Ovary (tissue), 9 donors: ENCODE measurements around the gene HEATR5A. TPM values are rescaled to one million over a fixed set of nuclear protein-coding genes. Genes with fewer than 3 reads are reported as not detected.

Source experiments
- DNase-seq, 5 donors: peaks; one replicate each; pipeline ENCODE4 v3.0.0-alpha.2; 2019 to 2020
- H3K27ac ChIP-seq, 2 donors: fragments of 200-600 bp; one replicate each; pipeline versions ENCODE4 v1.5.1 to v1.8.0; 2019 to 2022
- H3K27me3 ChIP-seq: fragments of 200-600 bp; one replicate; pipeline ENCODE4 v1.8.0; 2022
- H3K36me3 ChIP-seq: fragments of 200-600 bp; sonication (generic); one replicate; pipeline ENCODE4 v1.5.1; 2019
- H3K4me1 ChIP-seq: one replicate; pipeline ENCODE4 v1.8.1; 2013; ENCODE audit warnings: mild to moderate bottlenecking, moderate library complexity; ENCODE audit not compliant: insufficient read depth
- H3K4me3 ChIP-seq: fragments of 200-600 bp; sonication (generic); one replicate; pipeline ENCODE4 v1.5.1; 2017
- H3K9me3 ChIP-seq, 2 donors: fragments of 200-600 bp in 1 of 2; sonication (generic) in 1 of 2; one replicate each; pipeline versions ENCODE4 v1.5.1 to v1.8.1; 2013 to 2019; ENCODE audit warnings: mild to moderate bottlenecking in 1 of 2, moderate library complexity in 1 of 2
- EP300 ChIP-seq: sonication (generic); formaldehyde crosslinking; IDR thresholded peaks from one replicate; pipeline ENCODE4 v1.6.1; 2017; ENCODE audit warnings: antibody characterized with exemption
- POLR2A ChIP-seq: fragments of 450-650 bp; IDR thresholded peaks from one replicate; pipeline ENCODE4 v1.6.1; 2017; ENCODE audit warnings: antibody characterized with exemption, mild to moderate bottlenecking, moderate library complexity
- WGBS, 3 donors: extraction: QIAGEN DNeasy Blood & Tissue Kit in 1 of 3; methylation state at CpG; one replicate each; pipeline versions ENCODE4 v1.1.5 to v1.1.7; 2013 to 2017; 5-methylcytosine and 5-hydroxymethylcytosine counted together
- intact Hi-C, 4 donors: fragments of 100-400 bp; cut with DNase I; formaldehyde crosslinking; loops; one replicate each; pipeline versions ENCODE4 v1.11.0 to v1.15.1; 2022 to 2023
- polyA plus RNA-seq, 2 donors: library from polyadenylated mRNA; stranded (reverse); fragments of 200-250 nt in 1 of 2; fragments of 350-450 nt in 1 of 2; fragmentation: Illumina TruSeq in 1 of 2; extraction: RNeasy Lipid Tissue Mini Kit (QIAGEN cat#74804) in 1 of 2; gene quantifications; one replicate each; pipeline ENCODE4 v1.2.3, GENCODE V29; 2013 to 2014
- total RNA-seq, 7 donors: library from RNA; depleted of rRNA in 2 of 7; stranded (reverse); fragments of >200 nt in 2 of 7; fragmentation: NEBNext Ultra II Directional in 3 of 7; extraction: Animal tissue kit (Norgen Biotek cat#: 25700) in 3 of 7; gene quantifications; one replicate each; pipeline versions ENCODE4 v1.1.0 to v1.2.4, GENCODE V29; 2016 to 2023
- TF ChIP-seq, protein P1 (sequence below), 3 donors: fragments of 450-650 bp in 2 of 3; fragments of 200-600 bp in 1 of 3; IDR thresholded peaks; one replicate each; pipeline versions ENCODE4 v1.5.1 to v1.8.0; 2016 to 2022; ENCODE audit warnings: antibody characterized with exemption in 3 of 3, mild to moderate bottlenecking in 1 of 3
- donor health status: DM: no; HTN: no; CAD: no; lungs with moderate emphysema.
- donor health status: DM: no; HTN: no; CAD: no.
- donor health status: Bipolar disorder and iron deficiency.
- donor health status: DM: yes; HTN: yes; CAD: no.
- donor health status: DM: no; HTN: no; CAD: no.
- donor health status: DM: yes; HTN: yes; CAD: no.

The HEATR5A gene
- total and polyA plus RNA-seq, 9 donors: 6.2 to 32.9 (median 22.4) TPM

DNA sequence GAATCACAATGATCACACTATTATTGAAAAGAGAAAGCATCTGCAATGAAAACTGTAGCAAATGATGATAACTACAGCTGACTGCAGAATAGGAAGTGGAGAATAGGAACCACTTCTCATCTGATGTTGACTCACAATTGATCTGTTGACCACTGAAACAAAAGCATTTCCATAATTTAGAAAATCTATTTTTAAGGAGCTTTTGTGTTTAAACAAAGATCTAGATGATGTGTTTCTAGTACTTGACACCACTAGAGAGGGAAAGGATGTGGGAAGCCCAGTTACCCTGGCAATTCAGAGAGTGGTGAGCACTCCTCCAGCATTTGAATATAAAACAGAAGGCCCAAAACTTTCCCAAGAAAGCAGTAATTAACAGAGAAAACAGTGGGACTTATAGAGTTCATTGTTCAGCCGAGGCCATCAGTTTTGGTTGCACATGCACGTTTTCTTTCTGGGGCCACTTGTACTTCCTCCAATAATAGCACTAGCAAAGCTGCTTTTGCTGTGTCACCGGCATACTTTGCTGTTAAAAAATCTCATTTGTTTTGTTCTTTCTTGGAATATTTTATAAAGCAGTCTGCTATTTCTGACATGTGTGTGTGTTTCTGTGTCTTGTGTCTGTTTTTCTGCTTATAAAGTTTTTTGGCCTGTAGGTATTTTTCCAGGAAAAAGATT lies 136.6 kb downstream of the HEATR5A start:
- DNase-seq: no peak
- TF ChIP-seq EP300 (no peak), POLR2A (no peak)
- TF ChIP-seq, protein P1, sequence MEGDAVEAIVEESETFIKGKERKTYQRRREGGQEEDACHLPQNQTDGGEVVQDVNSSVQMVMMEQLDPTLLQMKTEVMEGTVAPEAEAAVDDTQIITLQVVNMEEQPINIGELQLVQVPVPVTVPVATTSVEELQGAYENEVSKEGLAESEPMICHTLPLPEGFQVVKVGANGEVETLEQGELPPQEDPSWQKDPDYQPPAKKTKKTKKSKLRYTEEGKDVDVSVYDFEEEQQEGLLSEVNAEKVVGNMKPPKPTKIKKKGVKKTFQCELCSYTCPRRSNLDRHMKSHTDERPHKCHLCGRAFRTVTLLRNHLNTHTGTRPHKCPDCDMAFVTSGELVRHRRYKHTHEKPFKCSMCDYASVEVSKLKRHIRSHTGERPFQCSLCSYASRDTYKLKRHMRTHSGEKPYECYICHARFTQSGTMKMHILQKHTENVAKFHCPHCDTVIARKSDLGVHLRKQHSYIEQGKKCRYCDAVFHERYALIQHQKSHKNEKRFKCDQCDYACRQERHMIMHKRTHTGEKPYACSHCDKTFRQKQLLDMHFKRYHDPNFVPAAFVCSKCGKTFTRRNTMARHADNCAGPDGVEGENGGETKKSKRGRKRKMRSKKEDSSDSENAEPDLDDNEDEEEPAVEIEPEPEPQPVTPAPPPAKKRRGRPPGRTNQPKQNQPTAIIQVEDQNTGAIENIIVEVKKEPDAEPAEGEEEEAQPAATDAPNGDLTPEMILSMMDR (IDR thresholded peaks at IDR 0.05): no peak
- intact Hi-C loops: no loop called here
- Histone ChIP-seq H3K4me3 (no peak overlapping the region), H3K4me1 (no peaks in the 10 kb centered on the region), H3K27ac (no peak overlapping the region), H3K36me3 (no peaks in the 10 kb centered on the region), H3K9me3 (no peaks in the 10 kb centered on the region), H3K27me3 (no peaks in the 10 kb centered on the region)
- WGBS, 3 donors: 25 to 46% (median 27%) methylated on average over 3 of the region's 3 CpGs

DNA sequence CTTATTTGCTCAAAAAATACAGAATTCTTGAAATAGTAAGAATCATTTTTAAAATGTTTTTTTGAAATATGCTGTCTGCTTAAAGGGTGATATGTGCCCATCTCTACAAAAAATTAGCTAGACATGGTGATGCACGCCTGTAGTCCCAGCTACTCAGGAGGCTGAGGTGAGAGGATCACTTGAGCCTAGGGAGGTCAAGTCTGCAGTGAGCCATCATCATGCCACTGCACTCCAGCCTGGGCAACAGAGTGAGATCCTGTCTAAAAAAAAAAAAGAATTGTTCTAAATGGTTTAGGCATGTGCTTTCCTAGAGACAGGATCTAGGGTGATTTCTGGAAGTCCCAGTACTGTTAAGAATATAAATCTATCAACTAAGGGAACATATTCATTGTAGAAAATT lies 137.2 kb downstream of the HEATR5A start:
- Histone ChIP-seq H3K27me3 (no peaks in the 10 kb centered on the region), H3K4me1 (no peaks in the 10 kb centered on the region), H3K27ac (no peak overlapping the region), H3K36me3 (no peaks in the 10 kb centered on the region), H3K9me3 (no peaks in the 10 kb centered on the region), H3K4me3 (no peak overlapping the region)
- WGBS, 3 donors: 94 to 97% (median 96%) methylated on average over 1 of the region's 1 CpG
- TF ChIP-seq POLR2A (no peak), EP300 (no peak)
- TF ChIP-seq, protein P1 (IDR thresholded peaks at IDR 0.05): no peak
- no peak for DNase-seq
- intact Hi-C loops: no loop called here

DNA sequence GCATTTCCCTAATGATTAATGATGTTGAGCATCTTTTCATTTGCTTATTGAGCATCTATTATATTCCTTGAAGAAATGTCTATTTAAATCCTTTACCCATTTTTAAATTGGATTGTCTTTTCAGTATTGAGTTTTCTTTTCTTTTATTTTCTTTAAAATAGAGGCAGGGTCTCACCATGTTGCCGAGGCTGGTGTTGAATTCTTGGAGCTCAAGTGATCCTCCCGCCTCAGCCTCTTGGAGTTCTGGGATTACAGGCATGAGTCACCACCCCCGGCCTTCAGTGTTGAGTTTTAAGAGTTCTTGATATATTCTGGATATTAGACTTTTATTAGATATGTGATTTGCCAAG lies 139.5 kb downstream of the HEATR5A start:
- WGBS, 3 donors: 90 to 93% (median 91%) methylated on average over 3 of the region's 3 CpGs
- Histone ChIP-seq H3K27me3 (no peaks in the 10 kb centered on the region), H3K4me3 (no peak overlapping the region), H3K4me1 (no peaks in the 10 kb centered on the region), H3K36me3 (no peaks in the 10 kb centered on the region), H3K27ac (no peak overlapping the region), H3K9me3 (no peaks in the 10 kb centered on the region)
- intact Hi-C loops: no loop called here
- TF ChIP-seq, protein P1 (IDR thresholded peaks at IDR 0.05): no peak
- no peak for TF ChIP-seq POLR2A
- no peak for TF ChIP-seq EP300
- DNase-seq: no peak

DNA sequence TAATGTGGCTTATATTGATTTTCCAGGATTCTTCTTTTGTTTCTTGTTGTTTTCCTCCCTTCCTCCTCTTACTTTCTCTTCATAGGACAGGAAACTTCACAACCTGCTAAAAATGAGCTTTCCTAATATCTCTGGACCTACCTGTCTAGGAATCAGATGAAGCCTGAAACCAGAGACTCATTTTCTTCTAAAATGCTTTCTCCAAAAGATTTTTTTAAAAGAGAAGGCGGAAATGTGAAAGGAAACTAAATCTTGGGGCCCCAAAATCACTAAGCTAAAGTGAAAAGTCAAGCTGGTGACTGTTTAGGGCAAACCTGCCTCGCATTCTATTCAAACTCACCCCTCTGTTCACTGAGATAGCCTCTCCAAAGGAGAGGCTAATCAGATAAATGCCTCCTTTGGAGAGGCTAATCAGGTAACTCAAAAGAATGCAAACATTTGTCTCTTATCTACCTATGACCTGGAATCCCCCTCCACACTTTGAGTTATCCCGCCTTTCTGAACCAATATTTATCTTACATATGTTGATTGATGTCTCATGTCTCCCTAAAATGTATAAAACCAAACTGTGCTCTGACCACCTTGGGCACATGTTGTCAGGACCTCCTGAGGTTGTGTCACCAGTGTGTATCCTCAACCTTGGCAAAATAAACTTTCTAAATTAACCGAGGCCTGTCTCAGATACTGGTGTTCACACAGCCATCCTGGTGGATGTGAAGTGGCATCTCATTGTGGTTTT lies 140.0 kb downstream of the HEATR5A start:
- DNase-seq: no peak
- Histone ChIP-seq H3K36me3 (no peaks in the 10 kb centered on the region), H3K9me3 (no peaks in the 10 kb centered on the region), H3K4me1 (no peaks in the 10 kb centered on the region), H3K4me3 (no peak overlapping the region), H3K27me3 (no peaks in the 10 kb centered on the region), H3K27ac (no peak overlapping the region)
- no peak for TF ChIP-seq POLR2A
- intact Hi-C loops: no loop called here
- WGBS, 3 donors: 92 to 95% (median 93%) methylated on average over 4 of the region's 4 CpGs

DNA sequence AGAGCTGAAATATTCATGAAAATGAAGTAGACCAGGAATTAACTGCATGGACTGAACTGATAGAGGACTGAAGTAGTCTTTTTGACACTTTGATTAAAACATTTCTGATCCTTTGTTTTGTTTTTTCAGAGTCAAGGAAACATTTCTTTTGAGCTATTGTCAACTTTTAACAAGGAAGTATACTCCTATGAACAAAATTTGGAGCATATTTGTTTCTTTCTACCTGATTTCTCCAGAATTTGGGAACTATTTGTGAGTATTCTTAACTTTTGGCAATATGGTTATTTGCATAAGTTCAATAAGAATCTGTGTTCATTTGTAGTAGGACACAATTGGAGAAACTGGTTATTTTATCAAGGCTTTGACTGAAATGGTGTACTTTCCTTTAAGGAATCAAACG lies 141.5 kb downstream of the HEATR5A start:
- intact Hi-C loops: no loop called here
- no peaks in the 10 kb centered on the region for H3K27me3 ChIP-seq
- no peaks in the 10 kb centered on the region for H3K9me3 ChIP-seq
- H3K4me1 ChIP-seq: no peaks in the 10 kb centered on the region
- no peaks in the 10 kb centered on the region for H3K36me3 ChIP-seq
- H3K27ac ChIP-seq: no peak overlapping the region
- no peak for DNase-seq
- 74 to 95% (median 76%) methylated on average over 1 of the region's 1 CpG for WGBS, 3 donors
- no peak for TF ChIP-seq POLR2A
- TF ChIP-seq EP300: no peak
- TF ChIP-seq, protein P1 (IDR thresholded peaks at IDR 0.05): no peak
- no peak overlapping the region for H3K4me3 ChIP-seq
